HG03460 (cell line): Measurements from ENCODE around the gene SERPIND1.
"Not testable (repeated sequence)": the region's sequence is repeated elsewhere in the genome, so short reads cannot be mapped to it uniquely, and the experiment has no call there.

ENCODE experiments used
- ATAC-seq: cut with Tn5 transposase; IDR thresholded peaks from one replicate; pipeline ENCODE4 v1.9.1; 2021; ENCODE audit not compliant: unreplicated experiment

SERPIND1 gene

DNA sequence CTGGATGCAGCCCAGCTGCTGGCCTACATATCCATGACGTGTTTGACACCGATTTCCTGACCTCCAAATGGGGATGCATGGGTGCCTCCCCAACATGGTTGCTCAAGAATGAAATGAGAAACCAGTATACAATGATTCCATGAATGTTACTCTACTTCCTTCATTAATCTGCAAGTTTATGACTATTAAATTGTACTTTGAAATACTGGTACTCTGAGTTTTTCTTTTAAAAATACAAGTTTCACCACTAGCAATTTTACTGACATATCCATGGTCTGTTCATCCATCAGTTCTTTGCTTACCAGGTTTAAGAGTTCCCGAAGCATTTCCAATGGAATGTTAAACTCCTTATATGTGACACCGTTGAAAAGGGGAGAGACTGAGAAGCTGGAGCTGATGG lies 39.1 kb downstream of the SERPIND1 start:
- ATAC-seq = no peak

- no peak for ATAC-seq
Observed at GRCh38 chr22:20814221-20814808, 40.4 kb downstream of the SERPIND1 start.

DNA sequence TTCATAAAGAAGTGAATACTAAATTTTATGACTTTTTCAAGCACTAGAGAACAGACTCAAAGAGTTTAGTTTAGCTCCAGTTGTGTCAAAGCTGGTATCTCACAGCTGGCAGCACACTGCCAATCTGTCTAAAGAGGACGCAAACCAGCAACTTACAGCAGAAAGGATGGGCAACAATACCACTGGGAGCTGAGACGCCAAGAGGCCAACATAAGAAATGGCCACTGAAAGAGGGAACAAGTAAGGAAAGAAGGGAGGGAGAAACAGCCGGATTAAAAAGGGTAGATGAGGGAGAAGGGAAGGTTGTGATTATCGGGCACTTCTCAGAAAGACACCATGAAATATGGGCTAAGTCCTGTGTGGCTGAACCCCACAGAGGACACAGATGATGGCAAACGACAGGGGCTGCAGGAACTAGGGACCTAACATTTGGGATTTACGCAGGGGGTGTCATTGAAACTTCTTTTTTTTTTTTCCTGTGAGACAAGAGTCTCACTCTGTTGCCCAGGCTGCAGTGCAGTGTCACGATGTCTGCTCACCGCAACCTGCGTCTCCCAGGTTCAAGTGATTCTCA lies 41.7 kb downstream of the SERPIND1 start:
- ATAC-seq = no peak

DNA sequence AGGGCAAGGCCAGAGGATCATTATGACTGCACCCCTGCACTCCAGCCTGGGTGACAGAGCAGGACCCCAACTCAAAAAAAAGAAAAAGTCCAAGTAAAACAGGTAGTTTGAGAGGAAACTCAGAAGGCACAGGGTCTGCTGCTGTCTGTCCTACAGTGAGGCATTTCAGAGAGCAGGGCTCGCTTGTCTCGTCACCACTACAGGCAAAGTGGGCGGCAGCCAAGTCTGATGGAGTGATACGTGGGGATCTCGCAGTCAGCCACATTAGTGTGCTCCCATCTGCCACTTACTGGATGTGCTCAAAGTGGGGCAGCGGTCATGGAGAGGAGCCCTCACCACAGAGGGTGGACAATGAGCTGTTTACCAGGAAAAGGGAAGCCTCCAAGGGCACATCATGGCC lies 42.6 kb downstream of the SERPIND1 start:
- ATAC-seq = no peak

DNA sequence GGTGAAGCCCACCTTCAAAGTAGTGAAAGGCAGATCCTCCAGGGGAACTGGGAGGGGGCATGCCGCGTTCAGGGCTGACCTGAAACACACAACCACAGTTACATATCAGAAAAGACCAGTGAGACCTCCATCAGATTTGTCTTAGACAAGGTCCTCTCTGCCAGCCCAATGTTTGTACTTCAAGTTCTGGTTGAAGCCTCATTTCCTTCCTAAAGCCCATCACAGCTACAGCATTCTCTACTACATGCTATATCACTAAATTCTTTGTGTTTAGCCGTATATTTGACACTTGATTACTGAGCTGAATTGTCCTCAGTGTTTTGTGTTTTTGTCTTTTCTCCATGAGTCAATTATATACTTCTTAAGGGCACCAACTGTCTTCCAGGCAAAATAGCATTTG lies 44.6 kb downstream of the SERPIND1 start:
- no peak for ATAC-seq

GRCh38 chr22:20819471-20819870 lies 45.6 kb downstream of the SERPIND1 start:
- ATAC-seq = no peak

- not testable (repeated sequence) for ATAC-seq
Observed at GRCh38 chr22:20821717-20822239, 47.9 kb downstream of the SERPIND1 start.

- no peak for ATAC-seq
Observed at GRCh38 chr22:20822240-20822639, 48.3 kb downstream of the SERPIND1 start.

DNA sequence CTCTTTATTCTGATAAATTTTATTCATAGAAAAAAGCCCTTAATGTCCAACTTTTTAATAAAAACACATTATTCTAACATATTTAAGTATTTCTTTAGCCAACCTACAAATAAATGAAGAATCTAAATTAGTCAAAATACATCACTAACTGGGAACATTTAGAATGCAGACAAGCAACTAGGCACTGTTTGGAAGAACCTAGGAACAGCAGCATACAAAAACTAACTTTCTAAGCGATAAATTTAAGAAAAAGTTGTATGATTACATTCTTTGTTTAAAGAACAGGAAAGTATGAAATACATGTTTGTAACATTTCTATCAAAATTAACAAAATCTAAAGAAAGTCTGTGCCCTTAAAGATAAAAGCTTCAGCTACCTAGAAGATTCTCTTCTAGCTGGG lies 49.4 kb downstream of the SERPIND1 start:
- ATAC-seq = no peak

GRCh38 chr22:20825216-20825615 lies 51.3 kb downstream of the SERPIND1 start:
- ATAC-seq = not testable (repeated sequence)

DNA sequence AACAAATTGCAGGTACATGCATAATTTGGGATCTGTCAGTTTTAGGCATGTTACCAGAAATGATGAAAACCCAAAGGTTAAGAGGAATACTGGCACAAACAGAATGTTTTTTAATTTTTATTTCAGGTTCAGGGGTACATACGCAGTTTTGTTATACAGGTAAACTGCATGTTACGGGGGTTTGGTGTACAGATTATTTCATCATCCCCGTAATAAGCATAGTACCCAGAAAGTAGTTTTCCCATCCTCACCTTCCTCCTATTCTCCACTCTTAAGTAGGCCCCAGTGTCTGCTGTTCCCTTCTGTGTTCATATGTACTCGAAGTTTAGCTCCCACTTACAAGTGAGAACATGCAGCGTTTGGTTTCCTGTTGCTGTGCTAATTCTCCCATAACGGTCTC lies 51.7 kb downstream of the SERPIND1 start:
- no peak for ATAC-seq

DNA sequence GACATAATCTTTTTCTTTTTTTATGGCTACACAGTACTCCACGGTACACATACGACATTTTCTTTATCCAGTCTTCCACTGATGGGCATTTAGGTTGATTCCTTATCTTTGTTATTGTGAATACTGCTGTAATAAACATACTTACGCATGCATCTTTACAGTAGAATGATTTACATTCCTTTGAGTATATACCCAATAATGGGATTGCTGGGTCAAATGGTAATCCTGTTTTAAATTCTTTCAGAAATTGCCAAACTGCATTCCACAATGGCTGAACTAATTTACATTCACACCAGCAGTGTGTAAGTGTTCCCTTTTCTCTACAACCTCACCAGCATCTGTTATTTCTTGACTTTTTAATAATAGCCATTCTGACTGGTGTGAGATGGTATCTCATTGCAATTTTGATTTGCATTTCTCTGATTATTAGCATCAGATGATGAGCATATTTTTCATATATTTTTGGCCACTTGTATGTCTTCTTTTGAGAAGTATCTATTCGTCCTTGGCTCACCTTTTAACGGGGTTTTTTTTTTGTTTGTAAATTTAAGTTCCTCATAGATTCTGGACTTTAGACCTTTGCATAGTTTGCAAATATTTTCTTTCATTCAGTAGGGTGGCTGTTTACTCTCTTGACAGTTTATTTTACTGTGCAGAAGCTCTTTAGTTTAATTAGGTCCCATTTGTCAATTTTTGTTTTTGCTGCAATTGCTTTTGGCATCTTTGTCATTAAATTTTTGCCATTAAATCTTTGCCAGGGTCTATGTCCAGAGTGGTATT lies 52.6 kb downstream of the SERPIND1 start:
- not testable (repeated sequence) for ATAC-seq

DNA sequence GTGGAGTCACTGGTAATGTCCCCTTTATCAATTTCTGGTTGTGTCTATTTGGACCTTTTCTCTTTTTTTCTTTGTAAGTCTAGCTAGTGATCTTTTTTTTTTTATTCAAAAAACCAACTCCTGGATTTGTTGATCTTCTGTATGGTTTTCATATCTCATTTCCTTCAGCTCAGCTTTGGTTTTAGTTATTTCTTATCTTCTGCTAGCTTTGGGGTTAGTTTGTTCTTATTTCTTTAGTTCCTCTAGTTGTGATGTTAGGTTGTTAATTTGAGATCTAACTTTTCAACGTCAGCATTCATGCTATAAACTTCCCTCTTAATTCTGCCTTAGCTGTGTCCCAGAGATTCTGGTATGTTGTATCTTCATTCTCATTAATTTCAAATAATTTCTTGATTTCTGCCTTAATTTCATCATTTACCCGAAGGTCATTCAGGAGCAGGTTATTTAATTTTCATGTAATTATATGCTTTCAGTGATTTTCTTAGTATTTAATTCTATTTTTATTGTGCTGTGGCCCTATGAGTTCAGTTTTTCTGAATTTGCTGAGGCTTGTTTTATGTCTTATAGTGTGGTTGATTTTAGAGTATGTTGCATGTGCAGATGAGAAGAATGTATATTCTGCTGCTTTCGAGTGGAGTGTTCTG lies 55.7 kb downstream of the SERPIND1 start:
- ATAC-seq = no peak

GRCh38 chr22:20833225-20833665 lies 59.3 kb downstream of the SERPIND1 start:
- no peak for ATAC-seq

DNA sequence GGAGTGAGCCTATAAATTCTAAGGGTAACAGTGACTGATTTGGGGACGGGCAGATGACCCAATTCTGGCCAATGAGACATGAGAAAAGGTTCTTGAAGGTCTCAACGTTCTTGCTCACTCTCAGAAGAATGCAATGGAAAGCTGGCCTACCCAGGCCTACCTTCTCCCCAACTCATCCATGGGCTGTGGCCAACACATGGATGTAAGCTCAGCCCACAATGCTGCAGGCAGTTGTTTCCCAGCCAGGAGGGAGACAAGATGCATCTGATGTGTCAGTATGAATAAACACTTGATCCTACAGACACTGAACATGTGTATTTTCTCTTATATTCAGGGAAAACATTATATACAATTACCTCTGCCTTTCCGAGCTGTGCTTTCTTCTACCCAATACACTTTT lies 60.3 kb downstream of the SERPIND1 start:
- no peak for ATAC-seq

DNA sequence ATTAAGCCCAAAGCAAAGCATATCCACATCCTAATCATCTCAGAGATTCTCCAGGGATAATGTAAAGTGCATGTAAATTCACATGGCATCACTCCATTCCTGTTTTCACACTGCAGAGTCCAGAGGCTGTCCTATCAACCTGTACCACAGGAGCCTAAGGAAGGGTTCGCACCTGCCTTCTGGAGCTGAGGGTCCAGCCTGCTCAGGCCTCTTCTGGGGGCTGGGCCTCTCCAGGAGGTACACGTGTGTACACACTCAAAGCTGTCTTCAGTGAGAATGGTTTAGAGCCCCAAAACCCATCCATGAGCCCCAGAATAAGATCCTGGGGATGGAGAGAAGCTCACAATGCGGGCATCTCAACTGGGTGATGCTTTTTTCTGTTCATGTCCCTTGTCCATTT lies 60.8 kb downstream of the SERPIND1 start:
- ATAC-seq = no peak
